HG02798 (cell line): ENCODE measurements around the gene NOL6.
"Not testable (repeated sequence)": the region's sequence is repeated elsewhere in the genome, so short reads cannot be mapped to it uniquely, and the experiment has no call there.

ENCODE experiments used
- ATAC-seq: cut with Tn5 transposase; IDR thresholded peaks from one replicate; pipeline ENCODE4 v1.9.1; 2021; ENCODE audit warnings: mild to moderate bottlenecking; ENCODE audit not compliant: unreplicated experiment, poor library complexity

NOL6 gene

GRCh38 chr9:33437898-33438297 lies 35.8 kb downstream of the NOL6 start:
- ATAC-seq, result no peak

GRCh38 chr9:33437205-33437604 lies 36.5 kb downstream of the NOL6 start:
- ATAC-seq, result no peak

- ATAC-seq, result no peak
Measured at GRCh38 chr9:33436445-33436844, 37.3 kb downstream of the NOL6 start.

GRCh38 chr9:33435821-33436277 lies 37.9 kb downstream of the NOL6 start:
- no peak for ATAC-seq

- ATAC-seq, result no peak
Measured at GRCh38 chr9:33434317-33435105, 39.2 kb downstream of the NOL6 start.

GRCh38 chr9:33433871-33434270 lies 39.9 kb downstream of the NOL6 start:
- no peak for ATAC-seq

DNA sequence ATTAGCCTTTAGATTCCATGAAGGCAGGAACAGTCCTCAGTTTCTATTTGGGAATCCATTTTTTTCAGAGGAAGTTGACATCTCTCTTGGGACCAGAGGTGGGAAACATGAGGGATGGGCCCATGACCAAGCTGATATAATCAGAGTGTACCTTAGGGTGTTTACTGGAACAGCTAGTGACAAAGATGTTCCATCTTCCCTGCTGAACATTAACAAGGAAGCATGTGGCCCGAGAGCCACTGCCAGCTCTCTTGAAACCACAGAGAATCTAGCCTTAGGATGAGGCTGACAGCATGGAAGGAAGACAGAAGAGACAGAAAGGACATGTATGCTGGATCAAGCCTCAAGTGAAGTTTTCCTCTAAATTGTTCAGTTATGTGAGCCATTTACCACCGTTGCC lies 42.3 kb downstream of the NOL6 start:
- ATAC-seq, result no peak

DNA sequence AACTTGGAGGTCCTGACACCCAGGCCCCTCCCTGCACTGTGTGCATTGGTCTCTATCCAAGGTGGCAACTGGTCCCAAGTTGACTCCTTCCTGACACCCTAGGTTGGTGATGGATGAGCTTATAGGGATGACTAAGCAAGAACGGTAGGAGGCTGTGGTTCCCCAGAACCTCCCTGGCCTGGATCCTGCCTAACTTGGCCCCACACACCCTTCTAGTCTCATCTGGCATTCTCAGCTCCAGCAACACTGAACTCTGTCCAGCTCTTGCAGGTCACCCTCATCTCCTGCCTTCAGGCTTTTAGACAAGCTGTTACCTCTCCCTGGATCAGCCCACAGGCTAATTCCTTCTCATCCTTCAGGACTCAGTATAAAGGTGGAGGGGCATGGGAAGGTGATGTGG lies 42.8 kb downstream of the NOL6 start:
- ATAC-seq, result no peak

- ATAC-seq, result no peak
Measured at GRCh38 chr9:33429256-33429985, 44.3 kb downstream of the NOL6 start.

- ATAC-seq, result no peak
Measured at GRCh38 chr9:33426843-33427293, 46.9 kb downstream of the NOL6 start.

GRCh38 chr9:33425128-33425533 lies 48.6 kb downstream of the NOL6 start:
- no peak for ATAC-seq

DNA sequence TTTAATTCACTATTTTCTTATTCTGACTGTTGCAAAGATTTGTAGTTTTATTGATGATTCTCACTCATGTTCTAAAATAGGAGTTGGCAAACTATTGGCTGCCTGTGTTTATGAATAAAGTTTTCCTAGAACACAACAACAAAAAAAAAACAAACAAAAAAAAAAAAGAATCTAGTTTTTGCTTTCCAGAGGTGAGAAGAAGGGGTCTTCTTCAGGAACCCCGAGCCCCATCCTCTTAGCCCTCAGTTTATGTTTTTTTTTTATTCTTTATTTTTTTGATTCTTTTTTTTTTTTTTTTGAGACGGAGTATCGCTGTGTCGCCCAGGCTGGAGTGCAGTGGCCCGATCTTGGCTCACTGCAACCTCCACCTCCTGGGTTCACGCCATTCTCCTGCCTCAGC lies 49.2 kb downstream of the NOL6 start:
- ATAC-seq, result not testable (repeated sequence)

DNA sequence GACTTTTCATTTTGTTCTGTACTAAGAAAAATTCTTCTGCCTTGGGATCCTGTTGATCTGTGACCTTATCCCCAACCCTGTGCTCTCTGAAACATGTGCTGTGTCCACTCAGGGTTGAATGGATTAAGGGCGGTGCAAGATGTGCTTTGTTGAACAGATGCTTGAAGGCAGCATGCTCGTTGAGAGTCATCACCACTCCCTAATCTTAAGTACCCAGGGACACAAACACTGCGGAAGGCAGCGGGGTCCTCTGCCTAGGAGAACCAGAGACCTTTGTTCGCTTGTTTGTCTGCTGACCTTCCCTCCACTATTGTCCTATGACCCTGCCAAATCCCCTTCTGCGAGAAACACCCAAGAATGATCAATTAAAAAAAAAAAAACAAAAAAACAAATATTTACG lies 49.7 kb downstream of the NOL6 start:
- ATAC-seq, result not testable (repeated sequence)

DNA sequence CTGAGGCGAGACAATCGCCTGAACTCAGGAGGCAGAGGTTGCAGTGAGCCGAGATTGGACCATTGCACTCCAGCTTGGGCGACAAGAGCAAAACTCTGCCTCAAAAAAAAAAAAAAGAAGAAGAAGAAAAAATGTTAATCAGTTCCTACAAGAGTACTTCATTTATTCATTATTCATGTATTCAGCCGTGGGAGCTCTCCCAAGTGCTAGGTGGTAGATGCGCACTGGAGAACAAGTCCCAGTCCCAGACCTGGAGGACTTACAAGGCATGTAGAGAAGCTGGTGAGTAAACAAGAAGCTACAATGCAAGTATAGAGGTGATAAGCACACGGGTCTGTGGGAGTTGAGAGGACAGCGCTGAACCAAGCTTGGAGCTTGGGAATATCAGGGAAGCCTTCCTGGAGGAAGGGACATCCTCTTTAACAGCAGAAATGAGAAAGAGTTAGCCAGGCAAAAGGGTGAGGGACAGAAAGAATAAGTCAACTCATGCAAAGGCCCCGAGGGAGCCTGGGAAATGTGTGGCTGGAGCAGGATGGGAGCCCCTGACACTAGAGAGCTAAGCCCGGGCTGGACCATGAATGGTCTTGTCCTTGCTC lies 53.9 kb downstream of the NOL6 start:
- no peak for ATAC-seq

- ATAC-seq, result no peak
Measured at GRCh38 chr9:33418090-33418489, 55.6 kb downstream of the NOL6 start.

DNA sequence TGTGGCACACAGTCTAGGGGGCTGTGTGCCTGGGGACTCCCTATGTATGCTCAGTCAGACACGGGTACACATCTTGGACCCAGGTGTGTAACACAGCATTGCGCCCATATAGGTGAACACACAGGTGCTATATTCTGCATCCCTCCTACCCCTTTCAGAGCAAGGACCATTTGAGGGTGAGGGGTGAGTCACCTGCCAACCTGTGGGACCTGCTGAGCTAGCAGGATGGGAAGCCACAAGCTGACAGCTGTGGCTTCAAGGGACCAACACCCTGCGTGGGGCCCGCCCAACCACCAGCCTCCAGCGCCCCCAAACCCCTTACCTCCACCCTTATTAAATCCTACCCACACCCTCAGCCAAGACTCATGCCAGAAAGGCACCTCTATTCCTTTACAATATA lies 56.7 kb downstream of the NOL6 start:
- ATAC-seq, result no peak

- peak; percentile 75 for ATAC-seq
Measured at GRCh38 chr9:33415501-33416038, 58.2 kb downstream of the NOL6 start.

DNA sequence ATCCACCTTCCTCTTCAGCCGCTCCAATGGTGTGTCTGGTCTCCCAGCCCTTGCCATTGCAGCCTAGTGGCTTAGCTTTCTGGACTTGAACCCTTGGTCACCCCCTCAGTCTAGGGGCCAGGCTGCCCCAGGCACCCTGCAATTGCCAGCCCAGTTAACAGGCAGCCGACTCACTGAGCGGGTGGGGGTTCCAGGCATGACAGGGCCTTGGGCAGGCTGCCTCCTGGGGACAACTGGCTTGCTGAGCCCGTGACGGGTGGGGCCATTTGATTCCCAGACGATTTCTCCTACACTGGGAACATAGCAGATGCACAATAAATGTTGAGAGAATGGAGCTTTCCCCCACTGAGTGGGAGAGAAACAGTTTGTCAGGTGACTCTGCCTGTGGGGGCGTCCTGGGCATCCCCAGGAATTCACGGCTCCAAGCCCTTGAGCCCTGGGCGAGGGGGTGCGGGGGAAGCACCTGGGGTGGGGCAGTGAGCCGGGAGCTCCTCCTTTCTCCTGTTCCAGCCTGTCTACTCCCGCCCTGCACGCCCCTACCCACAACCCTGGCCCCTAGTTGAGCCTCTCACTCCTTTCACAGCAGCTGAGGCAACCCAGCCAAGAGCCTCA lies 58.7 kb downstream of the NOL6 start:
- no peak for ATAC-seq

DNA sequence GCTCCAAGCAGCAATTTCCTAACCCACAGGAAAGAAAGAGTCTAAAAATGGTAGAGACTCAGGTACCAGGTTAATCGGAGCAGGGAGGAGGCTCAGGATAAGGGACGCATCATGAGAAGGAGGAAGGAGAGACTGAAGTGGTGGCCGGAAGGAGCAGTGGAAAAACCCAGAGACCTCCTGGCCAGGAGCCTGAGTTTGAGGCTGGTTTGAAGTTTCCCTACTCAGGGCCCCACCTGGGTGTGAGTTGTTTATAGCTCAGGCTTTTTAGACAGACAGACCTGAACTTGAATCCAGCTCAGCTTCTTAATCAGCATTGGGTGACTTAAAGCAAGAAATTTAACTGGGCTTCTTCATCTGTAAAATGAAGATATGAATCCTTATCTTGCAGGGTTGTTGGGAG lies 59.5 kb downstream of the NOL6 start:
- no peak for ATAC-seq
